Mammary epithelial cell (primary cell): ENCODE measurements around the gene DCST2.

Source experiments
- EZH2 ChIP-seq: IDR thresholded peaks from 2 replicates; pipeline ENCODE4 v1.6.1; 2012; ENCODE audit warnings: low read length, inconsistent platforms, borderline replicate concordance
- TF ChIP-seq, protein P1 (sequence below), 2 donors: IDR thresholded peaks in 1 of 2; conservative IDR thresholded peaks in 1 of 2; 2 replicates each; pipeline ENCODE4 v1.5.1; 2011 to 2012; ENCODE audit warnings: inconsistent platforms in 2 of 2, low read length in 2 of 2, mild to moderate bottlenecking in 2 of 2, control low read depth in 1 of 2, low read depth in 1 of 2; ENCODE audit not compliant: insufficient read depth in 1 of 2; ENCODE audit errors: extremely low read depth in 1 of 2

- TF ChIP-seq EZH2 = no peak
- TF ChIP-seq, protein P1, sequence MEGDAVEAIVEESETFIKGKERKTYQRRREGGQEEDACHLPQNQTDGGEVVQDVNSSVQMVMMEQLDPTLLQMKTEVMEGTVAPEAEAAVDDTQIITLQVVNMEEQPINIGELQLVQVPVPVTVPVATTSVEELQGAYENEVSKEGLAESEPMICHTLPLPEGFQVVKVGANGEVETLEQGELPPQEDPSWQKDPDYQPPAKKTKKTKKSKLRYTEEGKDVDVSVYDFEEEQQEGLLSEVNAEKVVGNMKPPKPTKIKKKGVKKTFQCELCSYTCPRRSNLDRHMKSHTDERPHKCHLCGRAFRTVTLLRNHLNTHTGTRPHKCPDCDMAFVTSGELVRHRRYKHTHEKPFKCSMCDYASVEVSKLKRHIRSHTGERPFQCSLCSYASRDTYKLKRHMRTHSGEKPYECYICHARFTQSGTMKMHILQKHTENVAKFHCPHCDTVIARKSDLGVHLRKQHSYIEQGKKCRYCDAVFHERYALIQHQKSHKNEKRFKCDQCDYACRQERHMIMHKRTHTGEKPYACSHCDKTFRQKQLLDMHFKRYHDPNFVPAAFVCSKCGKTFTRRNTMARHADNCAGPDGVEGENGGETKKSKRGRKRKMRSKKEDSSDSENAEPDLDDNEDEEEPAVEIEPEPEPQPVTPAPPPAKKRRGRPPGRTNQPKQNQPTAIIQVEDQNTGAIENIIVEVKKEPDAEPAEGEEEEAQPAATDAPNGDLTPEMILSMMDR (conservative IDR thresholded peaks at IDR 0.05 in 1 of 2, IDR thresholded peaks at IDR 0.05 in 1 of 2; ENCODE audit: extremely low read depth in 1 of 2, insufficient read depth in 1 of 2, low read depth in 1 of 2, low read length in 2 of 2) = no peak
These were observed 16.3 kb upstream of the DCST2 start for GRCh38 chr1:155049651-155050559.
